GM18858 (cell line): ENCODE results near the gene CTR9.
"Not testable (repeated sequence)": the region's sequence is repeated elsewhere in the genome, so short reads cannot be mapped to it uniquely, and the experiment has no call there.

Experiments
- ATAC-seq: cut with Tn5 transposase; IDR thresholded peaks from one replicate; pipeline ENCODE4 v1.9.1; 2021; ENCODE audit not compliant: unreplicated experiment

The CTR9 gene

DNA sequence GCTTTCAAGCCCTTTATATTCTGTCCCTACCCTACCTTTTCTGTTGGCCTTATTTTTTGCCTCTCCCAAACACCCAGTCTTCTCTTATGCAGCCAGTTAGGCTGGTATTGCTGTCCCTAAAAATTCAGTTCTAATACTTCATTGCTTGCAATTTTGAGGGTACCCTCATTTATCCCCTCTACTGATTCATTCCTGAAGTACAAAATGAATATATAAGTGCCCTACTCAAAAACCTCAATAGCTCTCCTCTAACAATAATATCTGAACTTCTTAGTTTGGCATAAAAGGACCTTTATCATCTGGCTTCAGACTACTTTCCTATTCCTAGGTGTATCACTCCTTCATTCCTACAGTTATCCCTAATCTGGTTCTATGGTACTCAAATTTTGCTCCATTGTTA is 62.9 kb downstream of the CTR9 start:
- ATAC-seq: no peak

DNA sequence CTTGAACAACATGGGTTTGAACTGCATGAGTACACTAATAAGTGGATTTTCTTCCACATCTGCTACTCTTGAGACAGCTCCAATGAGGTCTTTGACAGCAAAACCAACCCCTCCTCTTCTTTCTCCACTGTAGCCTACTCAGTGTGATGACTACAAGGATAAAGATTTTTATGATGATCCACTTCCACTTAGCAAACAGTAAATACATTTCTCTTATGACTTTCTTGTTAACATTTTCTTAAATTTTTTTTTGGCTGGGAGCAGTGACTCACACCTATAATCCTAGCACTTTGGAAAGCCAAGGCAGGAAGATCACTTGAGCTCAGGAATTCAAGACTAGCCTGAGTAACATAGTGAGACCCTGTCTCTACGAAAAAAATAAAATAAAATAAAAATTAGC is 67.5 kb downstream of the CTR9 start:
- no peak for ATAC-seq

DNA sequence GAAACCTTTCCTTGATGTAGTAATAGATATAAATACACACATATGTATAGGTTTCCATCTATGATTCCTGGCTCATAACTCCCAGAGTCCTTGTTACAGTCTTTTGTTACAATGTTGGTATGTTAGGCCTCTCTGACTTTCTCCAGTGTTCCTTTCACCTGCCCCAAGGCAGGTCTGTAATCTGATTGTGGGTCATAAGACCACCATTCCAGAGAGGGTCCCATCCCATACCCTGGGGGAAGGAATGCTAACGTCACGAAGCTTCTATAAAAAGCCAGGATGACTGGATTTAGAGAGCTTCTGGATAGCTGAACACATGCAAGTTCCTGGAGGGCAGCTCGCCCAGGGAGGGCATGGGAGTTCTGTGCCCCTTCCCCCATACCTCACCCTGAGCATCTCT is 71.4 kb downstream of the CTR9 start:
- ATAC-seq: not testable (repeated sequence)

DNA sequence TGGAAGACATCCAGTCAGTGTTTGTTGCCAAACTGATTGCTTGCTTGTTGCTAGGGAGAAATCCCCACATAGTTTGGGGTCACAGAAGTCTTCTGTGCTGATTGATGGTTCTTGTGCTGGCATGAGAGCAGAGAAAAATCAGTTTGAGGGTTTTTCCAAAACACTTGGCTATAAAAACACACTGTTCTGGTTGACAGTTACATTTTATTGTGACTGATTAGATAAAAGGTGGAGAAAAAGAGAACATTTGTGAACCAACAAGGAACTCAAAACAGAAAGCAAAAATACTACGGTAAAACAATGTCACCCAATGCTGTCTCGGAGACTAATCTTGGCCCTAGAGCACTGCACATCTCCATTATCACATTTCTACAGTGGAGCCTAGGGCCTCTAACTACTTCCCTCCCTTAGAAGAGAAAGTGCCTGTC is 72.1 kb downstream of the CTR9 start:
- ATAC-seq: no peak

DNA sequence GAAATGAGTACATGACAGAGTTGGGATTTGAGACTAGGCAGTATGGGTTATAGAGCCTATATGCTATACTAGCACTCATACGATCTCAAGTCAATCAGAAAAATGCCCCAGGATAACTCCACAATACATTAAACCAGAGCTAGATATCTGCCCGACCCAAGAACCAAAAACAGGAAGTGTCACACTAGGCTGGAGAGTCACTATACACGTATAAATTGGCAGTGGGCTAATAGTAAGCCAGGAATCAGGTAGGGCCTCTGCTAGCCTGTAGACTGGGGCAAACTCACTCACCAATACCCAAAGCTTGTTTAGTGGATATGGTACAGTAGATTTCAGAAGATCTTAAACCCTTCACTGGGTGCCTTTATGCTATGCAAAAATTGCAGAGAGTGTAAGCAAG is 73.8 kb downstream of the CTR9 start:
- peak; percentile 72 for ATAC-seq

DNA sequence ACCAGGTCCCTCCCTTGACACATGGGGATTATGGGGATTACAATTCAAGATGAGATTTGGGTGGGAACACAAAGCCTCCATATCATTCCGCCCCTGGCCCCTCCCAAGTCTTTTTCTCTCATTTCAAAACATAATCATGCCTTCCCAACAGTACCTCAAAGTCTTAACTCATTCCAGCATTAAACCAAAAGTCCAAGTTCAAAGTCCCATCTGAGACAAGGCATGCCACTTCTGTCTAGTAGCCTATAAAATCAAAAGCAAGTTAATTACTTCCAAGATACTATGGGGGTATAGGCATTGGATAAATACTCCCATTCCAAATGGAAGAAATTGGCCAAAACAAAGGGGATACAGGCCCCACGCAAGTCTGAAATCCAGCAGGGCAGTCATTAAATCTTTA is 77.4 kb downstream of the CTR9 start:
- ATAC-seq: no peak

DNA sequence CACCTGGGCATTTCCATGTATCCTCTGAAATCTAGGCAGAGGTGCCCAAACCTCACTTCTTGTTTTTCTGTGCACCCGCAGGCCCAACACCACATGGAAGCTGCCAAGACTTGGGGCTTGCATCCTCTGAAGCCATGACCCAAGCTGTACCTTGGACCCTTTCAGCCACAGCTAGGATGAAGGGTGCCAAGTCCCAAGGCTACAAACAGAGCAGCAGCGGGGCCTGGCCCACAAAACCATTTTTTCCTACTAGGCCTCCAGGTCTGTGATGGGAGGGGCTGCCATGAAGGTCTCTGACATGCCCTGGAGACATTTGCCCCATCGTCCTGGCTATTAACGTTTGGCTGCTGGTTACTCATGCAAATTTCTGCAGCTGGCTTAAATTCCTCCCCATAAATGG is 78.1 kb downstream of the CTR9 start:
- no peak for ATAC-seq
